HUES6 (cell line): Measurements from ENCODE around the gene BCORL1.

ENCODE experiments used
- H3K27ac ChIP-seq: 2 replicates; pipeline ENCODE4 v1.7.0; 2013; ENCODE audit warnings: low read depth, mild to moderate bottlenecking, low read length, inconsistent platforms
- H3K27me3 ChIP-seq: 2 replicates; pipeline ENCODE4 v1.6.1; 2013; ENCODE audit warnings: low read length; ENCODE audit not compliant: control insufficient read depth, insufficient read depth
- H3K36me3 ChIP-seq: 2 replicates; pipeline ENCODE4 v1.6.1; 2013; ENCODE audit warnings: low read length; ENCODE audit not compliant: control insufficient read depth, insufficient read depth
- H3K4me1 ChIP-seq: 2 replicates; pipeline ENCODE4 v1.6.1; 2013; ENCODE audit warnings: low read length; ENCODE audit not compliant: control insufficient read depth, insufficient read depth
- H3K4me3 ChIP-seq: 2 replicates; pipeline ENCODE4 v1.5.1; 2013; ENCODE audit warnings: low read depth, low read length
- H3K9ac ChIP-seq: one replicate; pipeline ENCODE4 v1.6.1; 2013; ENCODE audit warnings: mild to moderate bottlenecking, low read length
- H3K9me3 ChIP-seq: 2 replicates; pipeline ENCODE4 v1.6.1; 2013; ENCODE audit warnings: low read depth, low read length; ENCODE audit not compliant: control insufficient read depth, insufficient read depth

The BCORL1 gene

GRCh38 chrX:130093271-130093670, 110.8 kb downstream of the BCORL1 start:
- Histone ChIP-seq H3K9me3 (no peaks in the 10 kb centered on the region), H3K4me1 (peaks cover 29% of the 10 kb centered on the region), H3K27ac (no peak overlapping the region), H3K9ac (no peak overlapping the region), H3K36me3 (no peaks in the 10 kb centered on the region), H3K27me3 (no peaks in the 10 kb centered on the region), H3K4me3 (no peak overlapping the region)

DNA sequence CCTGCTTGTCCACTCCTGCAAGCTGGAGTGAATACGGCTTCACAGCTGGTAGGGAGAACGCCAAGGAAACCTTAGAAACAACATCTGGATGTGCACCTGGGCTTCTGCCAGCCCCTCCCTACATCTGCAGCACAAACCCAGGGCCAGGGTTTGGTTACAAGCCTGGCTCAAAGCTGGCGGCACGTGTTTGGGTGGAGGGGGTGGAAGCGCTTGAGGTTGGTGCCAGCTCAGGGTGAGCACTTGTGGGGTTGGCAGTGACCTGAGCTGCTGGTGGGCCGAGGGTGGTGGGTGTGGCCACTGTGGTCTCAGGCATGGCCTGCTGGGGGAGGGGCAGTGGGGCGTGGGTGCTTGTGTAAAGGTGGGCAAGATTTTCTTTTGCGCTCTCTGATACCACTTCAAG, 112.3 kb downstream of the BCORL1 start:
- Histone ChIP-seq H3K9ac (no peak overlapping the region), H3K4me3 (no peak overlapping the region), H3K4me1 (peaks cover 37% of the 10 kb centered on the region)

GRCh38 chrX:130095249-130096030, 113.0 kb downstream of the BCORL1 start:
- no peak overlapping the region for H3K27ac ChIP-seq
- peaks cover 37% of the 10 kb centered on the region for H3K4me1 ChIP-seq
- H3K9me3 ChIP-seq = no peaks in the 10 kb centered on the region
- H3K9ac ChIP-seq = no peak overlapping the region
- no peaks in the 10 kb centered on the region for H3K36me3 ChIP-seq
- no peaks in the 10 kb centered on the region for H3K27me3 ChIP-seq
- H3K4me3 ChIP-seq = no peak overlapping the region

More for the DNA sequence above, 112.3 kb downstream of the BCORL1 start:
- H3K9me3 ChIP-seq = no peaks in the 10 kb centered on the region
- H3K27ac ChIP-seq = no peak overlapping the region
- no peaks in the 10 kb centered on the region for H3K36me3 ChIP-seq
- no peaks in the 10 kb centered on the region for H3K27me3 ChIP-seq

- no peak overlapping the region for H3K27ac ChIP-seq
- H3K9me3 ChIP-seq = no peaks in the 10 kb centered on the region
- H3K4me3 ChIP-seq = no peak overlapping the region
- H3K4me1 ChIP-seq = peaks cover 25% of the 10 kb centered on the region
- H3K9ac ChIP-seq = peak overlapping the region; percentile 1
- no peaks in the 10 kb centered on the region for H3K27me3 ChIP-seq
- no peaks in the 10 kb centered on the region for H3K36me3 ChIP-seq
Measured at GRCh38 chrX:130097507-130098209, 115.2 kb downstream of the BCORL1 start.

- Histone ChIP-seq H3K36me3 (no peaks in the 10 kb centered on the region), H3K4me1 (peaks cover 25% of the 10 kb centered on the region), H3K4me3 (no peak overlapping the region), H3K27me3 (no peaks in the 10 kb centered on the region), H3K9ac (peak overlapping the region; percentile 1), H3K9me3 (no peaks in the 10 kb centered on the region), H3K27ac (no peak overlapping the region)
Measured at GRCh38 chrX:130098210-130098552, 115.7 kb downstream of the BCORL1 start.

DNA sequence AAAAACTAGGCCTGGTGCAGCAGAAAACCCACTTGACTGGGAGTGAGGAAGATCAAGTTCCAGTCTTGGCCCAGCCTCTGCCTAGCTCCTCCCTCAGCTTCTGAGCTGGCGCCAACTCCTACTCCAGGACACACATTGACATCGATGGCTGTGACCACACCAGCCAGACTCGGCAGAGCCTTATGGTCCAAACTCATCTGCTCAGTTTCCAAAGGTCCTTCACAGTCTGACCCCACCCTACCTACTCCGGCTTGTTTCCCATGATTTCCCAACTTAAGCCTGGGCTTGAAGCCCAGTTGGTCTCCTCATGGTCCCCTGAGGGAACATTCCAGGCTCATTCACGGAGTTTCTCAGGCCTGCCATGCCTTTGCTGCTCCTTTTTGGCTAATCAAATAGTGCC, 117.7 kb downstream of the BCORL1 start:
- Histone ChIP-seq H3K4me1 (peaks cover 31% of the 10 kb centered on the region), H3K9ac (no peak overlapping the region), H3K4me3 (no peak overlapping the region)

GRCh38 chrX:130103605-130104004, 121.2 kb downstream of the BCORL1 start:
- H3K27ac ChIP-seq = no peak overlapping the region
- H3K4me1 ChIP-seq = peaks cover 37% of the 10 kb centered on the region; the same call in 1 of the 2 replicates
- no peak overlapping the region for H3K4me3 ChIP-seq
- no peak overlapping the region for H3K9ac ChIP-seq
- peaks cover 6% of the 10 kb centered on the region for H3K27me3 ChIP-seq
- no peaks in the 10 kb centered on the region for H3K36me3 ChIP-seq
- H3K9me3 ChIP-seq = no peaks in the 10 kb centered on the region

More for the DNA sequence above, 117.7 kb downstream of the BCORL1 start:
- Histone ChIP-seq H3K27me3 (no peaks in the 10 kb centered on the region), H3K36me3 (no peaks in the 10 kb centered on the region), H3K27ac (no peak overlapping the region), H3K9me3 (no peaks in the 10 kb centered on the region)

GRCh38 chrX:130105244-130105643, 122.8 kb downstream of the BCORL1 start:
- Histone ChIP-seq H3K36me3 (no peaks in the 10 kb centered on the region), H3K4me1 (peaks cover 43% of the 10 kb centered on the region), H3K9me3 (no peaks in the 10 kb centered on the region), H3K9ac (no peak overlapping the region), H3K27ac (no peak overlapping the region), H3K27me3 (peaks cover 22% of the 10 kb centered on the region), H3K4me3 (no peak overlapping the region)

DNA sequence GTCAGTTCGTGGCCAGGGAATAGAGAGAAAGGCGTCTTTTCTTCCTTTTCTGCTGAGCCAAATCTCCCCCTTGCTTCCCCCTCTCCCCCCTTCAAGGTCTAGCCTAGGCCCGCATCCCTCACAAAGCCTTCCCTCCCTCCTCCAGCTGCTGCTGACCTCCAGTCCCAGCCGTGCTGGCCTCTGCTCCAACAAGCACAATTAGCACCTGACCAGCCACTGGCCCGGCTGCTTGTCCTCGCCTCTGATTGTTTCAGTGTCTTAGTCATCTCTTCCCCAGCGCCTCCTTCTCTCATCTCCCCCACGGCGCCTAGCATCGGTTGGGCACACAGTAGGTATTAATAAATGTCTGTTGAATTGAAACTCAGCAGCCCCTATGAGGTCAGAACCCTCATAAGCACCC, 123.6 kb downstream of the BCORL1 start:
- no peaks in the 10 kb centered on the region for H3K36me3 ChIP-seq
- H3K9me3 ChIP-seq = no peaks in the 10 kb centered on the region
- H3K9ac ChIP-seq = no peak overlapping the region
- peaks cover 24% of the 10 kb centered on the region for H3K27me3 ChIP-seq
- H3K4me1 ChIP-seq = peaks cover 43% of the 10 kb centered on the region
- H3K27ac ChIP-seq = no peak overlapping the region
- no peak overlapping the region for H3K4me3 ChIP-seq
